Left renal cortex interstitium (tissue), 4 donors: ENCODE measurements around the gene RNU4-1. TPM values are rescaled to one million over a fixed set of nuclear protein-coding genes. Genes with fewer than 3 reads are reported as not detected.

Experiments used
- DNase-seq, 4 donors: peaks; one replicate each; pipeline ENCODE4 v3.0.0-alpha.2; 2013; ENCODE audit warnings: low read depth in 4 of 4, low spot score in 2 of 4, missing footprints in 1 of 4
- polyA plus RNA-seq, 4 donors: library from polyadenylated mRNA; unstranded; fragments of 120-200 nt; gene quantifications; one replicate each; pipeline ENCODE4 v1.2.1, GENCODE V29; 2013; ENCODE audit not compliant: insufficient read length in 4 of 4

Gene RNU4-1
- polyA plus RNA-seq, 4 donors, result not detected

DNA sequence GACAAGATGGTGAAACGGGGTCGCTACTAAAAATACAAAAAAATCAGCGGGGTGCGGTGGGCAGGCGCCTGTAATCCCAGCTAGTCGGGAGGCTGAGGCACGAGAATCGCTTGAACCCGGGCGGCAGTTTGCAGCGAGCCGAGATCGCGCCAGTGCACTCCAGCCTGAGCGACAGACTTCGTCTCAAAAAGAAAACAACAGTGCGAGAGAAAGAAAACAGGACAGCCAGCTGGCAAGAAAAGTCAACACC is 701 bp downstream of the RNU4-1 start:
- DNase-seq, result peak in 2 of 4 donors; percentile 11 to 20

DNA sequence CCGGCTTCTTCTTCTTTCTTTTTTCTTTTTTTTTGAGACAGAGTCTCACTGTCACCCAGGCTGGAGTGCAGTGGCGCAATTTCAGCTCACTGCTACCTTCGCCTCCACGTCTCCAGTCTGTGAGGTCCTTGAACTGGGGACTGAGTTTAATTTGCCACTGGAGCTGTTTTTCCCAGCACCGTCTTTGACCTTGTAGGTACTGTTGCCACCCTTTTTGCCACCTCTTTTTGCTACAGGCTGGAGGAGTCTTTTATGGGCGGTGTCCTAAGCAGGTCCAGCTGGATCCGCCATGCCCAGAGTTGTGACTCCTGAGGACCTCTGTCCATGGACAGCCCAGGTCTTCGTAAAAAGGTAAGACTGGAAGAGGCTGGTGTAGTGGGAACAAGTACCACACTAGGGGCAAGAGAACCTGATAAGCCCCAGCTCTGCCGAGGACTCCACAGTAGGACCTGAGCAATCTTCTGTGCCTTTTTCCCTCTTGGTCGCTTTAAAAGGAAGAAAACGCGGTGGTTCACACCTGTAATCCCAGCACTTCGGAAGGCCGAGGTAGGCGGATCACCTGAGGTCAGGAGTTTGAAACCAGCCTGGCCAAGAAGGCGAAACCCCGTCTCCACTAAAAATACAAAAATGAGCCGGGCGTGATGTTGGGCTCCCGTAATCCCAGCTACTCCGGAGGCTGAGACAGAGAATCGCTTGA is 2.3 kb downstream of the RNU4-1 start:
- peak in 3 of 4 donors; percentile 9 to 23 (median 9) for DNase-seq

DNA sequence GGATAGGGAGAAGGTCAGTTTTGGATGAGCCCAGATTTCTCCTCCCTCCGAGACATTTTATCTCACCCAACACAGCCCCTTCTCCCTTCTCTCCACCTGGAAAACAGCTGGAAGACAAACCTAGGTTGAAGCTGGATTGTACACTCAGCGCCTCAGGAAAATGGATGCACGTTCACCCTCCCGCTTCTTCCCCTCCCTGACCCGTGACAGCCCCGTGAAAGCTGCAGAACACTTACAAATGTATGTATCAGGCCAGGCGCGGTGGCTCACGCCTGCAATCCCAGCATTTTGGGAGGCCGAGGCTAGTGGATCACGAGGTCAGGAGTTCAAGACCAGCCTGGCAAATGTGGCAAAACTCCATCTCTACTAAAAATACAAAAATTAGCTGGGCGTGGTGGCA is 5.5 kb downstream of the RNU4-1 start:
- DNase-seq, result no peak

GRCh38 chr12:120286768-120287490 is 6.1 kb downstream of the RNU4-1 start:
- DNase-seq, result no peak

- no peak for DNase-seq
These were observed 8.7 kb downstream of the RNU4-1 start for GRCh38 chr12:120284381-120284780.

GRCh38 chr12:120283318-120283717 is 9.7 kb downstream of the RNU4-1 start:
- DNase-seq, result no peak

DNA sequence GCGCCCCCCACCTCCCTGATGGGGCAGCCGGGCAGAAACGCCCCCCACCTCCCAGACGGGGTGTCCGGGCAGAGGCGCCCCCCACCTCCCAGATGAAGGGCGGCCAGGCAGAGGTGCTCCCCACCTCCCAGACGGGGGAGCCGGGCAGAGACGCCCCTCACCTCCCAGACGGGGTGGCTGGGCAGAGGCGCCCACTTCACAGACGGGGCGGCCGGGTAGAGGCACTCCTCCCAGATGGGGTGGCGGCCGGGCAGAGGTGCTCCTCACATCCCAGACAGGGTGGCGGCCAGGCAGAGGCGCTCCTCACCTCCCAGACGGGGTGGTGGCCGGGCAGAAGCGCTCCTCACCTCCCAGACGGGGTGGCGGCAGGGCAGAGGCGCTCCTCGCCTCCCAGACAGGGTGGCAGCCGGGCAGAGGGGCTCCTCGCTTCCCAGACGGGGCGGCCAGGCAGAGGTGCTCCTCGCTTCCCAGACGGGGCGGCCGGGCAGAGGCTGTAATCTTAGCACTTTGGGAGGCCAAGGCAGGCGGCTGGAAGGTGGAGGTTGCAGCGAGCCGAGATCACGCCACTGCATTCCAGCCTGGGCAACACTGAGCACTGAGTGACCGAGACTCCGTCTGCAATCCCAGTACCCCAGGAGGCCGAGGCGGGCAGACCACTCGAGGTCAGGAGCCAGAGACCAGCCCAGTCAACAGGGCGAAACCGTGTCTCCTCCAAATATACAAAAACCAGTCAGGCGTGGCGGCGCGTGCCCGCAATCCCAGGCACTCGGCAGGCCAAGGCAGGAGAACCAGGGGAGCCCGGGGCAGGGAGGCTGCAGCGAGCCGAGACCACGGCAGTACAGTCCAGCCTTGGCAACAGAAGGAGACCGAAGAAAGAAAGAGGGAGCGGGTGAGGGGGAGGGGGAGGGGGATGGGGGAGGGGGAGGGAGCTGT is 14.6 kb downstream of the RNU4-1 start:
- no peak for DNase-seq

- DNase-seq, result no peak
These were observed 16.3 kb downstream of the RNU4-1 start for GRCh38 chr12:120276734-120277133.

GRCh38 chr12:120267736-120268135 is 25.3 kb downstream of the RNU4-1 start:
- no peak for DNase-seq

- no peak for DNase-seq
These were observed 26.7 kb downstream of the RNU4-1 start for GRCh38 chr12:120266180-120266870.

GRCh38 chr12:120265473-120266179 is 27.4 kb downstream of the RNU4-1 start, which contains the start of gene PXN:
PXN (minus strand) TSS chr12:120265730; CDS start chr12:120265629, 101 bp downstream.
- DNase-seq, result peak in 1 of 4 donors; percentile 65

- no peak for DNase-seq
These were observed 28.0 kb downstream of the RNU4-1 start for GRCh38 chr12:120264904-120265472.

DNA sequence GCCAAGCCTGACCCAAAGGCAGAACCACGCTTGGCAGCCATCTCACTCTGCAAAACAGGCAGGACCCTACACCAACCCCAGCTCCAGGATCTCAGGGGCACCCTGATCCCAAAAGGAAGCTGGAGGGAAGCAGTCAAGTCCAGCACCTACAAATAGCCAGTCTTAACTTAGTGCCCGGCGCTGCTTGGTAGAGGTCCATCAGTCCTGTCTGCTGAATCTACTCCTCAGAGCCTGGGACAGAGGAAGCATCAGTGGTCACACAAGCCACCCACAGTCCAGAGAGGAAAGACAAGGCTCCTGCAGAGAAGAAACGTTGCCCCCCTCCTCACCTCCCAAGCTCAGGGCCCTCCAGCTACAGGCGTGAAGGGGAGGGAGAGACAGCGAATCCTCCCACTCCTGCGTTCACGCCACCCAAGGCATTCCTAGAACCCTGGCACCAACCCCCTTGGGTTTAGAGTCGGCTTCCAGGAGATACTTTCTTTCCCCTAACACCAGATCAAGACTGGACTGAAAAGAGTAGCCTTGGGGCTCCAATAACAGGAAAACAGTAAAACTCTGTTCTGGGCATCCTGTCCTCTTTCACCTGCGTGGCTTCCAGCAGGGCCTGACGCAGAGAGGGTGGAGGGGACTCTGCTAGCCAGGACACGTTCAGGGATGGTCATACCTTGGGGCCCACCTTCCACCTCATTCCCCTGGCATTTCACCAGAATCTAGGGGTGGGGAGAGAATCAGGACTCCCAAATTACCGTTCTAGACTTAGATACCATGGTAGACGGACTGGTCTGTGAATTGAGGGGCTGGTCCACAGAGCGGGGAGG is 28.7 kb downstream of the RNU4-1 start:
- no peak for DNase-seq

- no peak for DNase-seq
These were observed 29.3 kb downstream of the RNU4-1 start for GRCh38 chr12:120263748-120264085.

- DNase-seq, result no peak
These were observed 29.9 kb downstream of the RNU4-1 start for GRCh38 chr12:120262852-120263747.

DNA sequence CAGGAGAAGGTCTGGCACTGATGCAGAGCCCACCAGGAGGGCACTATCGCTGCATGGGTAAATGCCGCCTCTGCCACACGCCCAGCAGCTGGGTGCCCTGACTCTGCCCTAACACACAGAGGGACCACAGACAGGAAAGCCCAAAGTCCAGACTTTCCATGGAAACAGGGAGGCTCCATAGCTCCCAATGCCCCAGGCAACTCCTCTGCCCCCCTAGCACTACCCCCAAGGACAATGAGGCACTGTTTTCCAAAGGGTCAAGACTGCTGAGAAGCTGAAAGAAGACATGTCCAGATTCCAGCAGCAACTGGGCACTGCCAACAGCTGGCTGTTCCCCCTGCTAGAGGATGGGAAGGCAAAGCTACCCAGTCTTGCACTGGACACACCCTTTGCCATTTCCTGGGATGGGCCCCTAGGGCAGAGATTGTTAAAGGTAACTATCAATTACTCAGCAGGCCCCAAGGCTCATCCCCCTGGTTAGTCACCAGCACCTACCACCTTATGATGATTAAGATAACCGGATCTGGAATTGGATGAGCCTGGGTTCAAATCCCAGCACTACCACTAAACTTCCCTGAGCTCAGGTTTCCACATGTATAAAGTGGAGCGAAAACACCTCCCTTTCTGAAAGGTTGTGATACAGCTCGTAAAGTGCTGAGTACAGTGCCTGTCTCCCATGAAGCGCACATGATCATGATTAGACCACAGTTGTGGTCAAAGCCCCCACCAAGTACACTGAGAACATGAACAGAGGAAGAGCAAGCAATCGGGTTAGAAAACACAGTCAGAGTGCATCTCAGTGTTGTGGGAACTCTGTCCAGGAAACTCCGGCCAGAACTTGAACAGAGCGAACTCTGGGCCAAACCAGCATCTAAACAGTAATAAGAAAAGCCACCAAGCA is 30.8 kb downstream of the RNU4-1 start:
- DNase-seq, result no peak

DNA sequence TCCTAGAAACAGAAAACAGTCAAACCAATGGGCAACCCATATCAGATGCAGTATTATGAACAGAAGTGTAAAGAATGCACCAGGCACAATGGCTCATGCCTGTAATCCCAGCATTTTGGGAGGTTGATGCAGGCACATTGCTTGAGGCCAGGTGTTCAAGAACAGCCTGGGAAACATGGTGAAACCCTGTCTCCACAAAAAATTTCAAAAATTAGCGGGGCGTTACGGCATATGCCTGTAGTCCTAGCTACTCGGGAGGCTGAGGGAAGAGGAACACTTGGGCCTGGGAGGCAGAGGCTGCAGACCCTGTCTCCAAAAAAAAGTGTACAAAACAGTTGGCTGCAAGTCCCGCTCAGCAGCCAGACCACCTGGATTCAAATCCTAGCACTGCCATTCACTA is 32.4 kb downstream of the RNU4-1 start:
- no peak for DNase-seq
